Fibroblast of upper back skin (primary cell): ENCODE results near the gene GRIA3.

ENCODE experiments used
- DNase-seq: peaks from one replicate; pipeline ENCODE4 v3.0.0-alpha.2; 2013

Gene GRIA3

DNA sequence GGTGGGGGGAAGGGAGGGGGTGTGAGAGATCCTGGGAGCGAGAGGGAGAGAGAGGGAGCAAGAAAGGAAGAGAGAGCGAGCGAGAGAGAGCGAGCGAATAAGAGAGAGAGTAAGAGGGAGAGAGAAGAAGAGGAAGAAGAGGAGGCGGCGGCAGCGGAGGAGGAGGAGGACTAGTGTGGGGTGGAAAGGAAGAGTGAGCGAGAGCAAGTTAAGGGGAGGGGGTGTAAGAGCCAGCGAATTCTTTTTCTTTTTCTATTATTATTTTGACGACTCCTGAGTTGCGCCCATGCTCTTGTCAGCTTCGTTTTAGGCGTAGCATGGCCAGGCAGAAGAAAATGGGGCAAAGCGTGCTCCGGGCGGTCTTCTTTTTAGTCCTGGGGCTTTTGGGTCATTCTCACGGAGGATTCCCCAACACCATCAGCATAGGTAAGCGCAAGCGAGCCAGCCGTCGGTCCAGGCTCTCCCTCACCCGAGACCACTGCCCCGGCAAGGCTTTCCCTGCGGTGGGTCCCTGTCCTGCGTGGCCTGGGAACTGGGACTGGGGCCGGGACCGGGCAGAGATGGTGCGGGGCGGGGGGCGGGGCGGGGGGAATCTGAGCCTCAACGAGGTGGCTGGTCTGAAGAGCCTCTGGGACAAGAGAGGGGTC, at the start of gene GRIA3:
Gene GRIA3 (plus strand): TSS at position 60 of the 647 bp plus-strand sequence. CDS start 258 bp downstream, at position 318.
- DNase-seq = peak; percentile 65

DNA sequence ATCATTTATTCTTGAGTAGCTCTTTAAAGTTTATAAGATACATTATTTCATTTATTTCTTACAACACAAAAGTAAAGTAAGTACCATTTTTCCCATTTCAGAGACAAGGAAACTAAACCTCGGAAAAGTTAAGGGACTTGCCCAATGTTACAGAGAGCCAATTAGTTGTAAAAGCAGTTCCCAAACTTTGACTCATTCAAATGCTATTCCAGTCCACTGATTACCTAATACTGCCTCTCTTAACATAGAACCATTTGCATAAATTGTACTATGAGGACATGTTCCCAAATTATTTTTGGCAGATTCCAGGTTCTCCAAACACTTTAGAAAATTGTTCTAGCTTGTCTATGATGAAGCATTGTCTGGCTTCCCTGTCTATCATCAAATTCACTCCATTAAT, 45.6 kb upstream of the GRIA3 start:
- DNase-seq = peak; percentile 44

DNA sequence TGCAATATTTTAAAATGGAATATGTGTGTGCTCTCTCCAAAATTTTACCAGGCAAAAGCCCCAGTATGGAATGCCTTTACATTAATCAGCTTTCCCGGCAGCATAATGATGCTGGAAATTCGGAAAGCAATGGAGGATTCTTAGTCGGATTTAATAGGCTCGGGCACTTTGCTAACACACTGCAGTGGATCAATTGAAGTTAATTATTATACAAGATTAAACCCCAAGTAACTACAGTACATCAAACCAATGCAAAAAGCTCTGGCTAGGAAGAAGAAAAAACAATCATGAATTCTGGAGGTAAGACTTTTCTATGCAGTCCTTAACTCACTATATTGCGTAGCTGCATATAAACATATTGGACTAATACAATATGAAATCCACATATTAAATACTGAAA, 43.6 kb upstream of the GRIA3 start:
- DNase-seq = no peak

DNA sequence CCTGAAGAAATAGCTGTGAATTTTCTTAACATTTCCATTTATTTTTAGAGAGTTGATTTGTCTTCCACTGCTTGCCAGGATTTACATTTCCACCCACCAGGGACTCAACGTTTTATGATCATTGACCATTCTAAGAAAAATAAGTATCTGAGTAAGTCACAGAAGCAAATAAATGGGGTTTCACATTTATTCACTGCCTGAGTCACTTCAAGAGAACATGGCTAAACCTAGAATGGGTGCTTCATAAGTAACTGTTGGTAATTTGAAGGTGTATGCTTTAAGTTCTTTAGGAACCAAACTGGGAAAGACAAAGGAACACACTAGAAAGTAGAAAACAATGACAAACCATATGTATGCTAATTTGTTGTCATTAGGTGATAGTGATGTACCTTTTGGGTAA, 43.2 kb upstream of the GRIA3 start:
- no peak for DNase-seq

DNA sequence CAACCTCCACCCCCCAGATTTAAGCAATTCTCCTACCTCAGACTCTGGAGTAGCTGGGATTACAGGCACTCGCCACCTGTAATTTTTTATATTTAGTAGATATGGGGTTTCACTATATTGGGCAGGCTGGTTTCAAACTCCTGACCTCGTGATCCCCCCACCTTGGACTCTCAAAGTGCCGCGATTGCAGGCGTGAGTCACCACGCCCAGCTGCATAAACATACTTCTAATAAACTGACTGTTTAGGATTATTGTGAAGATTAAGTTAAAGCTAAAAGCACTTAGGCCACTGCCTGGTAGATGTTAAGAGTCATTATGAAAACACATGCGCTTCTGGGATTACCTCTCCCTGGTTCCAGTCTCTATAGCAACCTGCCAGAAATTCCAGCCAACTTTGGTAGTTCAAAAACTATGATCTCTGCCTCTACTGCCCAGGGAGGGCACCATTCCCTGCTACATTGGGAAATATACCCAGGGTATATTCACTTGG, 30.2 kb upstream of the GRIA3 start:
- no peak for DNase-seq

DNA sequence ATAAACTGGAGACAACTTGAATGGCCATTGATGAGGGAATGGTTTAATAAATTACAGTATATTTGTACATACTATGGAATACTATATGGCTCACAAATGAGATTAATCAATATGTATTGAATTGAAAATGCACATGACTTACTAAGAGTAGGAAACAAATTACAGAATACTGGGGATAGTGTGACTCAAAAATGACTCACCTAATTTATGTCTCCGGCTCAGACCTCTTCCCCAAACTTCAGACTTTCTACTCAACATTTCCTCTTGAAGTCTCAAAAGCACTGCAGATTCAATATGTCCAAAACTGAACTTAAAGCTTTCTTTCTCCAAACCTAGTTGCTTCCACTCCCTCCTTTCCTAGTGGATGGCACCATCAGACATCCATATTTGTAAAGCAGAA, 28.8 kb upstream of the GRIA3 start:
- no peak for DNase-seq

DNA sequence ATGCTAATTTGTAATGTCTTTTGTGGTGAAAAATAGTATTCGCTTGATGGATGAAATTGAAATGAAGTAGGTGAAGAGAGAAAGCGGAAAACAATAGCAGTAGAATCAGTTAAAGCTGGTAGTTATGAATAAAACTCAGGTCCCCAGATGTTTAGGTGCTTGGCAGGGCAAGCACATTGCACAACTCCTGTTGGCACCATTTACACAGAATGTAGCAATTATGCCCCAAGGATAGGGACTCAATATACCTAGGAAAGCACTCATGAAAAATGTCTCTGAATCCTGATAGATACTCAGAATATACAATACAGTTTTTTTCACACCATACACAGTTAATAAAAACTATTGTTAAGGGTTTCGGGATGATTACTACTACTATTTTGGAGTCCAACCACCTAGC, 26.5 kb upstream of the GRIA3 start:
- no peak for DNase-seq

DNA sequence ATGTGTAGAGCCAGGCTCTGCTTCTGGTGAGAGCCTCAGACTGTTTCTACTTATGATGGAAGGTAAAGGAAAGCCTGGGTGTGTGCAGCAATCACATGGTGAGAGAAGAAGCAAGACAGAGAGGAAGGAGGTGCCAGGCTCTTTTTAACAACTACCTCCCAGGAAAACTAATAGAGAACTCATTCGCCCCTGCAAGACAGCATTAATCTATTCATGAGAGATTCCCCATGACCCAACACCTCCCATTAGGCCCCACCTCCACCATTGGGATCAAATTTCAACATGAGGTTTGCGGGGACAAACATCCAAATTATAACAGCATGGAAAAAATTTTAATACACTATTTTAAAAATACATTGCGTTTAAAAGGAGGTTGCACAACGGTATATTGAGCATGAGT, 24.7 kb upstream of the GRIA3 start:
- no peak for DNase-seq

DNA sequence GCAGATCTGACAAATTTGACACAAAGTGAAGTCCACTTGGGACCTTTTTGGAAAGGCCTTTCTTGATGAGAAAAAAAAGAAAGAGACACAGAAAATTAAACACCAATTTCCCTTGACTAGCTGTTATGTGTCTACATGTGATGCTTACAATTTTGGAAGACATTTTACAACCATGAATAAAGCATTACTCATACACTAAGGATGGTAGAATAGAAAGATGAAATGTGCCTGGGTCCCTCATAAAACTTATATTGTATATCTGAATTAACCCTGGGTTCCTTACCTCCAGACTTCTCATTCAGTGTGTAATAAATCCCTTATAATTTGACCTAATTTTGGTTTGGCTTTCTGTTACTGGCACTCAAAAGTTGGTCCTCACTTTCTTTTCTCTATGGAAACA, 16.5 kb upstream of the GRIA3 start:
- DNase-seq = no peak

DNA sequence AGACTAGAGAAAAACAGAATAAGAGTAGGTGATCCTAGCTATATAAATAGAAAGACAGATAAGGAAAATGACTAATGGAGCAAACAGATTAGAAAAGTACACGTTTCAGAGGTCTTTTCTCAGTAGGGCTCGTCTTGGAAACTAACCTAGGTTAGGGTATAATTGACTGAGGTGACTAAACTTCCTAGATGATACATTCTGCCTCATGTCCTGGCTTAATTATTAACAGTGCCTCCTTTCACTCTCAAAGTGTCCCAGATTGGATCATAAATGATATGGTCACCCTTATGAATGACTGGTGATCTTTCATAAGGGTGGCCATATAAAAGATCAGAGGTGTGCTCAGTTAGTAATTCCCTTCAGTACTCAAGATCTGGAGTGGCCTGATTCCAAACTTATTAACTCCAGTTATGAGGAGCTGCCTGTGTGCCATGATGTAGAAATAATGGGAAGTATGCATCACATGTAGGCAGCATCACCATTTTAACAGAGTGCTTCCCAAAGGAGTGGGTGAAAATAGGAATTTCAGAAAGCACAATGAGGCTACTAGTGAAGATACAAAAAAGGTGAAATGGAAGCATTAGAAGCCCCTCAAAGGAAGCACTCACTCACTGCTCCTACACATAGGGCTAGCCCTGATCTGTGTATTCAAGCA, 14.7 kb upstream of the GRIA3 start:
- DNase-seq = no peak

DNA sequence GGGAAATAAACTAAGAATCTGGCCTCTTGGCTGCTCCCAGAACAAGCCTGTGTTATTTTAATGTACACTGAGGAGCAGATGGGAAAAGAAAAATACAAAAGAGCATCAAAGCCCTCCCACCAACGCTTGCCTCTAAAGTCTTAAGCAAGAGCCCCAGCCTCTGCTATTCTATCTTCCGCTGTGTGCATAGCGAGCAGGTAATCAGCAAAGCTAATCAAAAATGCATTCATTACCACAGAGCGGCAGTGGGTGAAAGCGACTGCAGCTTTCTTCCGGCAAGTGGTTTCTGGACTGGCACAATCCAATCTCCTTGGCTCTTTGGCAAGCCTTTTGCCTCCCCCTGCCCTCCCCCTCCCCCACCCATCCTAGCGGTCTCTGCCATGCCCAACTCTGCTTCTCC, 13.5 kb upstream of the GRIA3 start:
- DNase-seq = no peak

DNA sequence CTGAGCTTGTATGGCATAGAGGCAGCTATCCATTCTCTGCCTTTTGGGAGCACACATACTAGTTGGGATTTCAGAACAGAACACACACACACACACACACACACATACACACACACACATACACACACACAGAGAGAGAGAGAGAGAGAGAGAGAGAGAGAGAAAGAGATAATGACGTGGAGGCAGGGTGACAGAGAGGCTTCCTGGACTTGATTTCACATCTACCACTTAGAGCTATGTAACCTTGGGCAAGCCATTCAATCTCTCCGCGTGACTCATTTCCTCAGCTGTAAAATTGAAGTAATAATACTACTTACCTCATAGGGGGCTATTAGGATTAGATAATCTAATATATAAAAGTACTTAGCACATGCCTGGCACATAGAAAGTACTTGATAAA, 12.3 kb upstream of the GRIA3 start:
- peak; percentile 58 for DNase-seq

DNA sequence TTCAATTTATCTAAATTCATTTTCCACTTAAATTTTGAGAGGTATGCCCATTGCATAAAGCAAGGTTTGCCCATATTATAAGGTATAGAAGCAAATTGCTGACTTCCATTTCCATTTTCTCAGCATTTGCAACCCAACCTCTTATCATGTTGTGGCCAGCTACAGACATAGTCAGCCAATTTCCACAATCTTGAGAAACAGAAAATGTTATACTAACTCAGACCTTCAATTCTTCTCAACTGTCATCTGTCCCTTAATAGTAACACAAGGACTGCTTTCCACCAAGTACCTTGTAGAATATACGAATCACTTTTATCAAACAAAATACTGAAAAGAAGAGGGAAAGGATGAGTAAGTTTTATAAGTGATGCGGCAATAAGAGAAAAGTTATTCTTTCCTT, 11.2 kb upstream of the GRIA3 start:
- no peak for DNase-seq

DNA sequence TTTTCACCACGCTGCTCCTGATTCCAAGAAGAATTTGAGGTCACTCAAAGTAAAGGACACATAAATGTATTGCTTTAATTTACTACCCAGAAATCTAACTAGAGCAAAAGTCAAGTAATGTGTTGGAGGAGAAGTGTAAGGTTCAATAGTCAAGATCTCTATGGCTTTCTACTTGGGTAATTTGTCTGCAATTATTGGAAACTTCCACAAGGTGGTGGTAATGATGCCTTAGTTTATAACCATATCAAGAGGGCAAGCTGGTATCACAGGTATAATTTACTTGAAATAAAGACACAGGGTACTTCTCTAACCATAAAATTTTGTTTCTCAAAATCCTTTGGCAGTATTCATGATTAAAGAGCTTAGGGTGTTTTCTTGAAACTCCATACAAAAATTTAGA, 10.2 kb upstream of the GRIA3 start:
- no peak for DNase-seq

DNA sequence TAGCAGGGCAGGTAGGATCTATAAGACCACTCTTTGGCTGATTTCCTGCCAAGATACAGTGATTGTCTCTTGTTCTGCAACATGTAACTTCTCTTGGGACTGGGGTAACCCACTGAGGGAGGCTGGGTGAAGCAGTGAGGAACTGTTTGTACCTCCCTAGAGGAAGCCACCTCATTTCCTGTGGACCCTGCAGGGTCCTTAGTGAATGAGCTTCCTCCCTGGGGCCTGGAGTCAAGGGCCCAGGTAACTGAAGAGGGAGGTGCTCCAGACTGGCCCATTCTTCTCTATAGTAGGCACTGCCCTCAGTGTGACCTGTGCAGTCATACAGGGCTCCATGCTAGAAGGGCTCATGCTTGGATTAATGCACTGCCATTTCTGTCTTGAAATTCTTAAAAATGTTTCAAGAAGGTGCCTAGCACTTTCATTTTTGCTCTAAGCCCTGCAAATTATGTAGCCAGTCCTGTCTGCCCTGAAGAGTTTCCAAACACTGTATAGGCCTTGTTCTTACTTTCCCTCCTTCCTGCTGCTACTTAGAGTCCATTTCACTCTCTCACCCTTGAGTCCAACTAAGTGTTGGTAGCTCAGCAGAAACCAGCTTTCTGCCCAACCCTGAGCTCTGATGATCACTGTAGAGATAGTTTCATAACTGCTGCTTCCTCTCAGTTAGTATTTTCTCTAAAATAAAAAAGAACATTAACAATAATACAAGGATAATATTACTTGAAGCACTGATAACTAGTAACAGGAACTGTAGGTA, 8.5 kb upstream of the GRIA3 start:
- DNase-seq = no peak

DNA sequence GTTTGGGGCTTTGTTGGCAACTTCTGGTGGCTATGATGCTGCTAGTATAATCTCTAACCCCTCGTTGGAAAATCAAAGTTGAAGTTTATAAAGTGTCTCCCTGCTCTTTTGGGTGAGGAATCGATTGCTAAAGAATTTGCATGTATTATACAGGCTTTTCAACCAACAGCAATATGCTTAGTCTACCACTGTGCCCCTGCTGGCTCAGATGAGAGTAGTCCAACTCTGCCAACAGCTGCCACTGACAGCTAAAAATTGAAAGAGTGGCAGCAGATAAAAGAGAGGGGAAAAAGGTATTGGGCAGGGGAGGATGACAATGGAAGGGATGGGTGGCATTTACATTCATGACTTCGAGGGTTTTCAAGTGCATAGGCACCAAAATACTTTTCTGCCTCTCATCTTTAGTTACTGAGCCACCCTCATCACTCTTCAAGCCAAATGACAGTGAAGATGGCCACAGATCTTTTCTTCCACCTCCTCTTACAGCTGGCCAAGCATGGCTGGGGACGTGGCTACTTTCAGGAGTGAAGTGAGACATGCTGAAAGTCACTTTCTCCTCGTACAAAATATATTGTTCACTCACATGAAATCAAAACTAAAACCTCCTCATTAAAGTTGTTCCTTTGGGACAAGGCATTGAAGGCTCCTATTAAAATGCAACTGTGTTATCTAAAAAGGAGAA, 2.7 kb upstream of the GRIA3 start:
- DNase-seq = no peak

DNA sequence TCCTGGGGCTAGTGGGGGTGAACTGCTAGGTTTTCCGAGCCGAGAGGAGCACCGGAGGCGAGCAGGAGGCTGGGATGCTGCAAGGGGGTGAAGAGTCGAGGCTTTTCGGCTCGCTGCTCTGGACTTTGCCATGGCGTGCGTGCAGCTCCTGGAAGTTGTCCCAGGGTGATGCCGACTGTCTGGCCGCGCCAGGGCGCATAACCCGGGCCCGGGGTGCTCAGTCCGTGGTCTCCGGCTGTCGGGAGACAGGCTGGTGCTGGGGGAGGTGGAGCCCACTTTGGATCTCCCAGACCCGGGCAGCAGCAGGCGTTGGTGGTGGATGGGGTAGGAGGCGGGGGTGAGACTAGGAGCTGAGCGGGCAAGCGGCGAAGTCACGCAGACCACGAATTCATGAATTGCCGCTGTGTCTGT, 793 bp downstream of the GRIA3 start:
- no peak for DNase-seq

DNA sequence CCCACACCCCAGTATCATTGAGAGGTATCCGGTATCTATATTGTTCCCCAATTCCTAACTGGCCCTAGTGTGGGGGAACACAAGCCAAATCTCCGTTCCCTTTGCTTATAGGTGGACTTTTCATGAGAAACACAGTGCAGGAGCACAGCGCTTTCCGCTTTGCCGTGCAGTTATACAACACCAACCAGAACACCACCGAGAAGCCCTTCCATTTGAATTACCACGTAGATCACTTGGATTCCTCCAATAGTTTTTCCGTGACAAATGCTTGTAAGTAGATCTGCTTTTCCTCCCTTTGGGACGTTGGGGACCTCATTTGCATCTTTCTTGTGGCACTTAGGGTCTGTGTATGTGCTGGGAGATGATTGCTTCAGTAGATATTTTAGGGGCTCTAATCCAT, 1.6 kb downstream of the GRIA3 start:
- DNase-seq = no peak

DNA sequence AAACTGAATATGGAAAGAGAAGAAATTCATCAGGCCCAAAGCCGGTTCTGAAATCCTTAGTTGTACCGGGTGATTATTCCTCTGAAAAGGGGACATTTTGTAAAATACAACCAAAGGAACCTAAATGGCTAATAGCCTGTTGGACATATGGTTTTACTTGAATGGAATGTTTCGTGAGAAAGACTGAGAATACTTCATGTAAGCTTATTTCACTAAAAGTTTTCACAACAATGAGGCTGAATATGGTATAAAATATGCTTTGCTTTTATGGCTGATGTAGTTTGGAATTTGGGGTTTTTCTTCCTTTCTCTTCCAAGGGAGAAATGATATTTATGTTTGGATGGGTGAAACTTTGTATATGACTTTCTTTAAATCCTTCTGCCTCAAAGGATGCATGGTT, 2.7 kb downstream of the GRIA3 start:
- peak; percentile 49 for DNase-seq

DNA sequence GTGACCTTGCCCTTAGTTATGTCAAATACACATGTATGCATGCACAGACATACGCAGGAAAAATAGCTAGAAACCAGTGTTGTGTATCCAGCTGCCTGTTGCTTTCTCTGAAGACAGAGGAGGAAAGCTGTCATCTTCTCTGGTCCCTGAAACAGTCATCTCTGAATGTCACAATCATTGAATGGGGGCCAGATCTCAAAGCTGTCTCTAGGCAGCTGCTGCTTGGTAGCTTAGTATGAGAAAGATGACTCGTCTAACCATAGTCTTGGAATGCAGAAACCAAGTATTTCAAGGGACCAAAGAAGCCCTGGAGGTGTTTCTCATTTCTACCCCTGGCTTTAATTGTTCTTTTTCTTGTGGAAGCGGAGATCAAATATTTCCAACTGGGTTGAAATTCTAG, 4.0 kb downstream of the GRIA3 start:
- peak; percentile 66 for DNase-seq

DNA sequence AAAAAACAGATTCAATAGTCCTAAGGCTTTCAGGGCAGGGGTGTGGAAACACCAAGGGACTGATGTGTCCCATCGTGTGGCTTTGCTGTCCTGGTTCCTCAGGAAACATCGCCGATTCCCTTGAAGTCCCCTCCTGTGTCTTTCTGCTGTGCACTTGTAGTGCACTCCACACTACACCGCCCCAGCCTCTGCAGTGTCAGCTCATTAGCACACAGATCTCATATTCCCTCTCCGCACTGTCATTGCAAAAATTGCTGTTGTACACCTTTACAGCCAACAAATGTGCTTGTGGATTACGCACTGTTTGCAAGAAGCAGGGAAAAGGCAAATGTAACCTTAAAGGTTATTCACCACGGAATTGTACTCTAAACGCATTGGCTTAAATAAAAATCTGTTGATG, 5.3 kb downstream of the GRIA3 start:
- DNase-seq = no peak

DNA sequence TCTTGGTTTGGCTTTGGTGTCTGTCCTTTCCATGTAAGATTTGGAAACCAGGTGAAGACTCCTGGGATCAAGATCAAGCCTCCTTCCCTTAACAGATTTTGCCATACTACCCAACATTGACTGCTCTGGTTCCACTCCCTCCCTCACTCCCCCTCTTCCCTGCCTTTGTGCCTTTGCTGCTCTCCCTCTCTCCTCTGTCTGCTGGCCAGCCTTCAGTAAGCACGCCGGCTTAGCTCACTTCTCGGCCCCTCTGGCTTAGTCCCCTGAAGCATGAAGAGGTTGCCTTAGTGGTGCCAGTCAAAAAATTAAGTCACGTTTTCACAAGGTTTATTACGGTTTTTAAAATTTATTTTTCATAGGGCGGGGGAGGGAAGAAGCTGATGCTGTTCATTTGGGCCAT, 6.0 kb downstream of the GRIA3 start:
- no peak for DNase-seq

DNA sequence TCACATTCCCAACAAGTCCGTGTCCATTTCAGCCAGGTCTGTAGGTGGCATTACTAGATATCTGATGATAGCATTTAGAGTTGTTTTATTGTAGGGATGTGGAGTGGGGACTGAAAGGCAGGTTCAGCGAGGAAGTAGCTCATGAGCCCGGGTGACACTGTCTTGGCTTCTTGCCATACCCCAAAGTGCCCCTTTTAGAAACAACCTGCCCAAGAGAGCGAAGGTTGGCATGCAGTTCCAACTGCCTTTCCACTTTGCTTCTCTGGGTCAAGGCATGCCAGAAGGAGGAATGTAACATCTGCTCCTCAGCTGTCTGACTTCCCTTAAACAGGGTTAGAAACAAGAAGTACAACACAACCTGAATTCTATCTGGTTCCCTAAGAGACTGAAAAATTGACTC, 9.0 kb downstream of the GRIA3 start:
- no peak for DNase-seq

DNA sequence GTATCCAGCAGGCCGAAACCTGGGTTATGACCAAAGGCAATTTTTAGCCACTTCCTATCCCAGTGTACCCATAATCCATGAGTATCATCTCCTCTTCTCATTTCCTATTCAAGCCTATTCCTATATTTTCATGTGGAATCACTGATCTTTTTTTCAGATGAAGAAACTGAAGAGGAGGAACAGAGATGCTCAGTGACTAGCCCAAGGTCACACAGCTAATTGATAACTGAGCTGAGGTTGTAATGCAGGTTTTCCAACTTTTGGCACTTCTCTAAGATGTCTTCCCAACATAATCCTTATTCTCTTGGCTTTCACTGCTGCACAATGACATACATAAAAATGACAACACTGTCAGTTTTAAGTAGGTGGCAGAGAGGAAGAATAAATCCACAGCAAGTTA, 15.3 kb downstream of the GRIA3 start:
- no peak for DNase-seq
